ENCODE data around the gene BCLAF1. TPM values are rescaled to one million over a fixed set of nuclear protein-coding genes. Genes with fewer than 3 reads are reported as not detected.
A peak's percentile ranks its signal among the peaks of the same experiment; 100 is the strongest.

Gene BCLAF1
- polyA plus RNA-seq, 3 donors = 32.5 to 75.8 (median 47.0) TPM

- Histone ChIP-seq H4K20me1 (ENCODE audit: insufficient read depth, low read length) (peaks cover 91% of the 10 kb centered on the region), H3K4me3 (replicated peaks in 1 of 3; ENCODE audit: low read depth in 2 of 3, low read length in 3 of 3) (peak overlapping the region in 1 of 3 experiments; percentile 23), H3K79me2 (ENCODE audit: insufficient read depth, low read length) (peaks cover 97% of the 10 kb centered on the region), H3K9me3 (replicated peaks in 1 of 2; ENCODE audit: control insufficient read depth in 1 of 2, insufficient read depth in 1 of 2, low read length in 2 of 2) (no peaks in the 10 kb centered on the region), H3K36me3 (replicated peaks in 1 of 2; ENCODE audit: control insufficient read depth in 1 of 2, insufficient read depth in 2 of 2, low read length in 2 of 2) (peaks cover 15 to 23% of the 10 kb centered on the region in 2 donors), H3K9ac (ENCODE audit: insufficient read depth, low read length, poor library complexity, severe bottlenecking) (no peak overlapping the region), H3K4me1 (ENCODE audit: control insufficient read depth in 1 of 2, insufficient read depth in 2 of 2, low read length in 2 of 2) (peaks cover 29 to 68% of the 10 kb centered on the region in 2 donors), H3K4me2 (replicated peaks; ENCODE audit: extremely low read depth, low read length, poor library complexity, severe bottlenecking) (peak overlapping the region; percentile 37), H3K27ac (ENCODE audit: low read depth in 1 of 2, low read length in 2 of 2) (peak overlapping the region in 1 of 2 donors; percentile 58), H2AFZ (ENCODE audit: insufficient read depth, low read depth, low read length, poor library complexity, severe bottlenecking) (no peak overlapping the region), H3K27me3 (ENCODE audit: control insufficient read depth in 2 of 2, insufficient read depth in 2 of 2, low read length in 2 of 2) (no peaks in the 10 kb centered on the region)
- DNase-seq = peak; percentile 27 to 76 (median 57)
- Mint-ChIP-seq H3K27ac (peak overlapping the region; percentile 55 to 90 (median 74)), H3K36me3 (peaks cover 25 to 43% of the 10 kb centered on the region in 2 donors), H3K4me3 (peak overlapping the region; percentile 33 to 43), H3K9me3 (peaks cover 0 to 2% (median 0%) of the 10 kb centered on the region in 7 donors), H3K4me1 (peaks cover 66% of the 10 kb centered on the region), H3K27me3 (ENCODE audit: low read depth in 3 of 3) (peaks cover 0 to 3% (median 0%) of the 10 kb centered on the region in 3 donors)
- WGBS (ENCODE audit: insufficient coverage) = 78% methylated on average over 1 of the region's 2 CpGs
- no peak for TF ChIP-seq CTCF (IDR thresholded peaks at IDR 0.05)
- intact Hi-C loops (cut with micrococcal nuclease) = loop anchor here in 1 of 2 donors (5.0 to 10.0 kb wide), 2 partner anchors 33 to 500 kb away; partner anchors contain the start of gene MTFR2
These were observed 4.7 kb downstream of the BCLAF1 start for GRCh38 chr6:136284909-136285308.

GRCh38 chr6:136282906-136283305, 6.7 kb downstream of the BCLAF1 start:
- peak overlapping the region in 3 of 7 donors; percentile 35 to 63 (median 41) for H3K27ac Mint-ChIP-seq
- Histone ChIP-seq H2AFZ (ENCODE audit: insufficient read depth, low read depth, low read length, poor library complexity, severe bottlenecking) (no peak overlapping the region), H3K9ac (ENCODE audit: insufficient read depth, low read length, poor library complexity, severe bottlenecking) (no peak overlapping the region), H3K27me3 (ENCODE audit: control insufficient read depth in 2 of 2, insufficient read depth in 2 of 2, low read length in 2 of 2) (no peaks in the 10 kb centered on the region), H3K36me3 (replicated peaks in 1 of 2; ENCODE audit: control insufficient read depth in 1 of 2, insufficient read depth in 2 of 2, low read length in 2 of 2) (peaks cover 34 to 43% of the 10 kb centered on the region in 2 donors), H4K20me1 (ENCODE audit: insufficient read depth, low read length) (peaks cover 100% of the 10 kb centered on the region), H3K4me1 (ENCODE audit: control insufficient read depth in 1 of 2, insufficient read depth in 2 of 2, low read length in 2 of 2) (peaks cover 24 to 62% of the 10 kb centered on the region in 2 donors), H3K4me3 (replicated peaks in 1 of 3; ENCODE audit: low read depth in 2 of 3, low read length in 3 of 3) (no peak overlapping the region), H3K79me2 (ENCODE audit: insufficient read depth, low read length) (peaks cover 96% of the 10 kb centered on the region), H3K9me3 (replicated peaks in 1 of 2; ENCODE audit: control insufficient read depth in 1 of 2, insufficient read depth in 1 of 2, low read length in 2 of 2) (no peaks in the 10 kb centered on the region), H3K4me2 (replicated peaks; ENCODE audit: extremely low read depth, low read length, poor library complexity, severe bottlenecking) (peak overlapping the region; percentile 19), H3K27ac (ENCODE audit: low read depth in 1 of 2, low read length in 2 of 2) (peak overlapping the region in 1 of 2 donors; percentile 18)
- TF ChIP-seq CTCF (IDR thresholded peaks at IDR 0.05) = no peak
- H3K9me3 Mint-ChIP-seq = peaks cover 0 to 2% (median 0%) of the 10 kb centered on the region in 7 donors
- no peaks in the 10 kb centered on the region for H3K27me3 Mint-ChIP-seq (ENCODE audit: low read depth in 3 of 3)
- H3K36me3 Mint-ChIP-seq = peaks cover 36 to 60% of the 10 kb centered on the region in 2 donors
- H3K4me1 Mint-ChIP-seq = peaks cover 60% of the 10 kb centered on the region
- DNase-seq = no peak
- H3K4me3 Mint-ChIP-seq = no peak overlapping the region
- intact Hi-C loops (cut with micrococcal nuclease) = loop anchor here in 1 of 2 donors (10.0 kb wide), 1 partner anchor 502 kb away; no protein-coding TSS in a partner anchor
- 80% methylated on average over 2 of the region's 4 CpGs for WGBS (ENCODE audit: insufficient coverage)
